Nephron (organoid): ENCODE results near the gene TRIM71.

ENCODE experiments used
- H3K27ac Mint-ChIP-seq, 3 experiments: 2 replicates each; pipeline ENCODE4 v1.8.0; 2020; ENCODE audit warnings: mixed read lengths in 3 of 3, mild to moderate bottlenecking in 2 of 3, moderate library complexity in 1 of 3
- H3K27me3 Mint-ChIP-seq: 2 replicates; pipeline ENCODE4 v1.8.0; 2021; ENCODE audit warnings: low read depth, mild to moderate bottlenecking, moderate library complexity, mixed read lengths
- H3K36me3 Mint-ChIP-seq: 2 replicates; pipeline ENCODE4 v1.8.0; 2020; ENCODE audit warnings: low read depth, mixed read lengths
- H3K4me1 Mint-ChIP-seq: 2 replicates; pipeline ENCODE4 v1.8.0; 2020; ENCODE audit warnings: mixed read lengths
- H3K4me3 Mint-ChIP-seq, 3 experiments: 2 replicates each; pipeline ENCODE4 v1.8.0; 2020; ENCODE audit warnings: mild to moderate bottlenecking in 3 of 3, mixed read lengths in 3 of 3, moderate library complexity in 2 of 3
- H3K9me3 Mint-ChIP-seq: 2 replicates; pipeline ENCODE4 v1.8.0; 2020; ENCODE audit warnings: mixed read lengths
- TF ChIP-seq, protein P1 (sequence below), 3 experiments: fragments of 200-600 bp; sonication (generic); IDR thresholded peaks; one replicate each; pipeline ENCODE4 v1.5.0; 2021; ENCODE audit warnings: antibody characterized with exemption in 3 of 3; ENCODE audit not compliant: unreplicated experiment in 3 of 3

Gene TRIM71

DNA sequence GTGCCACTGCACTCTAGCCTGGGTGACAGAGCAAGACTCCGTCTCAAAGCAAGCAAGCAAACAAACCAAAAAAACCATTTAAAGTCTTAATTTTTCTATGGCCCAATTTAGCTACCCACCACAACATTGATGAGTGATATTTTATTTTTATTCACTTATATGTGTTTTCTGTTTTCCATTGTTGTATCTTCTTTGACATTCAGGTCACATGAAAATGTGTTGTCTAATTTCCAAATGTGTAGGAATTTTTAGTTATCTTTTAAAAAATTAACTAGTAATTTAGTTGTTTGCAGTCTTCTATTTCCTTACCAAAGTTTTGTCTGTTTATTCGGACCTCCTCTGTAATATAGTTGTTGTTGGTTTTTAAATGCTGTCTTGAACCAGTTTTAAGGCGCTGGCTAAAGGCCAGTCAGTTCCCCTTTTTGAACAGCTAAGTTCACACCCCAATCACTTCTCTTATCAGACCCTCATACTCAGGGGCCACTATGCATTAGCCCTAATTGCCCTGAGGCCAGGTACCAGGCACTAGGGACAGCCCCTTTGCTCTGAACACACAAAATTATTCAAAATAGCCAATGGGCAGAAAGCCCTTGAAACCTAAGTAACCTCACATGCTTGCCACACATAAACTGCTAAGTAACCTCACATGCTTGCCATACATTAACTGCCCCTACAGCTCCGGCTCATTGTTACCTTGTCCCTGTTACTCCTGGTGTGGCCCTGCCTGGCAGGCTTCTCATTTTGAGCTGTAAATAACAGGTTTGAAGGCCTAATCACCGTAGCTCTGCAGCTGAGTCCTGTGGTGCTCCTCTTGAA, 129.4 kb downstream of the TRIM71 start:
- Mint-ChIP-seq H3K4me1 (no peaks in the 10 kb centered on the region), H3K36me3 (no peaks in the 10 kb centered on the region), H3K4me3 (no peak overlapping the region), H3K9me3 (peaks cover 5% of the 10 kb centered on the region), H3K27ac (no peak overlapping the region), H3K27me3 (peaks cover 6% of the 10 kb centered on the region)
- TF ChIP-seq, protein P1, sequence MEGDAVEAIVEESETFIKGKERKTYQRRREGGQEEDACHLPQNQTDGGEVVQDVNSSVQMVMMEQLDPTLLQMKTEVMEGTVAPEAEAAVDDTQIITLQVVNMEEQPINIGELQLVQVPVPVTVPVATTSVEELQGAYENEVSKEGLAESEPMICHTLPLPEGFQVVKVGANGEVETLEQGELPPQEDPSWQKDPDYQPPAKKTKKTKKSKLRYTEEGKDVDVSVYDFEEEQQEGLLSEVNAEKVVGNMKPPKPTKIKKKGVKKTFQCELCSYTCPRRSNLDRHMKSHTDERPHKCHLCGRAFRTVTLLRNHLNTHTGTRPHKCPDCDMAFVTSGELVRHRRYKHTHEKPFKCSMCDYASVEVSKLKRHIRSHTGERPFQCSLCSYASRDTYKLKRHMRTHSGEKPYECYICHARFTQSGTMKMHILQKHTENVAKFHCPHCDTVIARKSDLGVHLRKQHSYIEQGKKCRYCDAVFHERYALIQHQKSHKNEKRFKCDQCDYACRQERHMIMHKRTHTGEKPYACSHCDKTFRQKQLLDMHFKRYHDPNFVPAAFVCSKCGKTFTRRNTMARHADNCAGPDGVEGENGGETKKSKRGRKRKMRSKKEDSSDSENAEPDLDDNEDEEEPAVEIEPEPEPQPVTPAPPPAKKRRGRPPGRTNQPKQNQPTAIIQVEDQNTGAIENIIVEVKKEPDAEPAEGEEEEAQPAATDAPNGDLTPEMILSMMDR (IDR thresholded peaks at IDR 0.05; ENCODE audit: unreplicated experiment in 3 of 3) = no peak
